MG63 (cell line): ENCODE results near the gene CD74. TPM values are rescaled to one million over a fixed set of nuclear protein-coding genes. Genes with fewer than 3 reads are reported as not detected.
"Not testable (repeated sequence)": the region's sequence is repeated elsewhere in the genome, so short reads cannot be mapped to it uniquely, and the experiment has no call there.

Experiments
- DNase-seq: peaks from one replicate; pipeline ENCODE4 v3.0.0-alpha.2; 2020
- H3K27me3 ChIP-seq: fragments of 250-450 bp; sonication (Bioruptor Pico); 2 replicates; pipeline ENCODE4 v1.5.1; 2020; ENCODE audit warnings: mild to moderate bottlenecking, moderate library complexity
- H3K36me3 ChIP-seq: fragments of 250-450 bp; sonication (Bioruptor Pico); 2 replicates; pipeline ENCODE4 v1.5.1; 2020; ENCODE audit warnings: mild to moderate bottlenecking, moderate library complexity
- H3K4me3 ChIP-seq: fragments of 250-450 bp; sonication (Bioruptor Pico); 2 replicates; pipeline ENCODE4 v1.5.1; 2020; ENCODE audit warnings: mild to moderate bottlenecking, moderate library complexity
- H3K9me3 ChIP-seq: fragments of 250-450 bp; sonication (Bioruptor Pico); 2 replicates; pipeline ENCODE4 v1.5.1; 2020; ENCODE audit warnings: mild to moderate bottlenecking, moderate library complexity
- total RNA-seq: library from RNA; depleted of rRNA; stranded (reverse); fragments of >200 nt; shearing (Covaris generic); gene quantifications from 2 replicates; pipeline ENCODE4 v1.2.3, GENCODE V29; 2014; ENCODE audit warnings: low replicate concordance

The CD74 gene
- total RNA-seq, 1 experiment from 2014 or later, result not detected

- no peak for DNase-seq
- H3K27me3 ChIP-seq, result no peaks in the 10 kb centered on the region
- no peak overlapping the region for H3K4me3 ChIP-seq
- peaks cover 66% of the 10 kb centered on the region for H3K36me3 ChIP-seq
- peaks cover 7% of the 10 kb centered on the region for H3K9me3 ChIP-seq
Observed at GRCh38 chr5:150446088-150446487, 33.4 kb upstream of the CD74 start.

- no peak for DNase-seq
- H3K36me3 ChIP-seq, result peaks cover 63% of the 10 kb centered on the region
Observed at GRCh38 chr5:150444770-150445169, 32.1 kb upstream of the CD74 start.

GRCh38 chr5:150443242-150444075 lies 30.7 kb upstream of the CD74 start:
- no peak for DNase-seq
- no peaks in the 10 kb centered on the region for H3K9me3 ChIP-seq
- H3K36me3 ChIP-seq, result peaks cover 54% of the 10 kb centered on the region
- no peak overlapping the region for H3K4me3 ChIP-seq
- H3K27me3 ChIP-seq, result no peaks in the 10 kb centered on the region

More at GRCh38 chr5:150444770-150445169, 32.1 kb upstream of the CD74 start:
- no peak overlapping the region for H3K4me3 ChIP-seq
- H3K27me3 ChIP-seq, result no peaks in the 10 kb centered on the region
- no peaks in the 10 kb centered on the region for H3K9me3 ChIP-seq

GRCh38 chr5:150442699-150443080 lies 30.0 kb upstream of the CD74 start:
- no peaks in the 10 kb centered on the region for H3K27me3 ChIP-seq
- no peaks in the 10 kb centered on the region for H3K9me3 ChIP-seq
- H3K4me3 ChIP-seq, result no peak overlapping the region
- peaks cover 46% of the 10 kb centered on the region for H3K36me3 ChIP-seq
- DNase-seq, result no peak

GRCh38 chr5:150441813-150442698 lies 29.3 kb upstream of the CD74 start:
- no peaks in the 10 kb centered on the region for H3K27me3 ChIP-seq
- peaks cover 40% of the 10 kb centered on the region for H3K36me3 ChIP-seq
- no peaks in the 10 kb centered on the region for H3K9me3 ChIP-seq
- peak; percentile 62 for DNase-seq
- no peak overlapping the region for H3K4me3 ChIP-seq

GRCh38 chr5:150440948-150441812 lies 28.5 kb upstream of the CD74 start:
- Histone ChIP-seq H3K36me3 (peaks cover 31% of the 10 kb centered on the region), H3K27me3 (no peaks in the 10 kb centered on the region), H3K9me3 (no peaks in the 10 kb centered on the region), H3K4me3 (no peak overlapping the region)
- DNase-seq, result no peak

GRCh38 chr5:150438873-150439546 lies 26.3 kb upstream of the CD74 start:
- Histone ChIP-seq H3K36me3 (peaks cover 9% of the 10 kb centered on the region), H3K9me3 (no peaks in the 10 kb centered on the region), H3K27me3 (no peaks in the 10 kb centered on the region), H3K4me3 (no peak overlapping the region)
- DNase-seq, result peak; percentile 57

GRCh38 chr5:150436141-150436680 lies 23.5 kb upstream of the CD74 start:
- no peaks in the 10 kb centered on the region for H3K36me3 ChIP-seq
- H3K9me3 ChIP-seq, result no peaks in the 10 kb centered on the region
- DNase-seq, result peak; percentile 83
- no peak overlapping the region for H3K4me3 ChIP-seq
- H3K27me3 ChIP-seq, result no peaks in the 10 kb centered on the region

- no peak overlapping the region for H3K4me3 ChIP-seq
- H3K27me3 ChIP-seq, result no peaks in the 10 kb centered on the region
- no peaks in the 10 kb centered on the region for H3K36me3 ChIP-seq
- H3K9me3 ChIP-seq, result no peaks in the 10 kb centered on the region
- peak; percentile 82 for DNase-seq
Observed at GRCh38 chr5:150434464-150434863, 21.8 kb upstream of the CD74 start.

GRCh38 chr5:150431574-150431973 lies 18.9 kb upstream of the CD74 start:
- Histone ChIP-seq H3K27me3 (no peaks in the 10 kb centered on the region), H3K36me3 (no peaks in the 10 kb centered on the region), H3K4me3 (no peak overlapping the region), H3K9me3 (no peaks in the 10 kb centered on the region)
- DNase-seq, result no peak

- no peak overlapping the region for H3K4me3 ChIP-seq
- no peaks in the 10 kb centered on the region for H3K27me3 ChIP-seq
- no peaks in the 10 kb centered on the region for H3K36me3 ChIP-seq
- H3K9me3 ChIP-seq, result no peaks in the 10 kb centered on the region
- DNase-seq, result no peak
Observed at GRCh38 chr5:150431048-150431447, 18.3 kb upstream of the CD74 start.

GRCh38 chr5:150429410-150429873 lies 16.7 kb upstream of the CD74 start:
- H3K27me3 ChIP-seq, result no peaks in the 10 kb centered on the region

GRCh38 chr5:150428978-150429377 lies 16.3 kb upstream of the CD74 start:
- H3K36me3 ChIP-seq, result no peaks in the 10 kb centered on the region
- no peaks in the 10 kb centered on the region for H3K9me3 ChIP-seq
- no peaks in the 10 kb centered on the region for H3K27me3 ChIP-seq
- no peak for DNase-seq
- no peak overlapping the region for H3K4me3 ChIP-seq

More at GRCh38 chr5:150429410-150429873, 16.7 kb upstream of the CD74 start:
- no peaks in the 10 kb centered on the region for H3K36me3 ChIP-seq
- no peak for DNase-seq
- H3K4me3 ChIP-seq, result no peak overlapping the region
- no peaks in the 10 kb centered on the region for H3K9me3 ChIP-seq

- no peaks in the 10 kb centered on the region for H3K36me3 ChIP-seq
- no peaks in the 10 kb centered on the region for H3K9me3 ChIP-seq
- no peaks in the 10 kb centered on the region for H3K27me3 ChIP-seq
- no peak overlapping the region for H3K4me3 ChIP-seq
- DNase-seq, result no peak
Observed at GRCh38 chr5:150428106-150428876, 15.6 kb upstream of the CD74 start.

GRCh38 chr5:150426165-150426564 lies 13.5 kb upstream of the CD74 start:
- H3K4me3 ChIP-seq, H3K27me3 ChIP-seq, H3K36me3 ChIP-seq, H3K9me3 ChIP-seq, DNase-seq: not testable (repeated sequence)
